Activated CD4-positive, alpha-beta T cell treated with anti-CD3 and anti-CD28 coated beads, Interleukin-2, Interleukin-6, amounts not matched to agents 100 ng/mL and 50 ng/mL, durations not matched to agents 16 hours and 8 hours (primary cell): Measurements from ENCODE around the gene RCAN1.

ENCODE experiments used
- DNase-seq: peaks from one replicate; pipeline ENCODE4 v3.0.0-alpha.2; 2020

The RCAN1 gene

DNA sequence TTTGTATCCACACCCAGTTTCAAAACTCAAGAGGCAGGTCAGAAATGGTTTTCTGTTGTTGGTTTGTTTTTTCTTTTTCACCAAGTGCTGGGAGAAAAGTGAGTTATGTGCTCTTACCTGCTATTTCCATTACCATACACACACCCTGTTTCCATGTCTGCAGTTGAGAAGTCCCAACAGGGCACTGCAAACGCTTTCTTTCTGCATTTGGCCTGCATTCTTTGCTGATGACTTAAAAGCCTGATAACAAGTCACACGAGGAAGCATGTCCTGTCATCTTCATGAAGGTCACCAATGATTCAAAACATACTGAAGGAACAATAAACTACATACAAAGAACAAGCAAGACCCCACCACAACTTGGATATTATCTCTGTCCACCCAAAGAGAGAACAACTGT, 78.1 kb downstream of the RCAN1 start:
- DNase-seq, result no peak

DNA sequence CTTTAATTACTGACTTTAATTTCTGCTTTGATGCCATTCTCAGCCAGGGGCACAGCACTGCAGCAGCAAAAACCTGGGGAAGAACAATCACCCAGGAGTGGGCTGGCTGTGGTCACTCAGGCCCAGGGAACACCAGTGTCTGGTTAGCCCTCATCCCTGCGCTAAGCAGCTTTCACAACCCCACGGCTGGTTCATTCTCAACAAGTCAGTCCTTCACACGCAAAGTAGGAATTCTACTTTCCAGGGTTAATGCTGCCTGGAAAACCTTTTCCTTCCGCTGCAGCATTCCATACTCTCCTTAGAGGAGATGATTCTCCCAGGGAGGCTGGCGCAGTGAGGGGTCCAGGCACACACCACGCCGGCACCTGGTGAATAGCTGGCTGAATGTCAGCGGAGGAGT, 78.6 kb downstream of the RCAN1 start:
- DNase-seq, result no peak

DNA sequence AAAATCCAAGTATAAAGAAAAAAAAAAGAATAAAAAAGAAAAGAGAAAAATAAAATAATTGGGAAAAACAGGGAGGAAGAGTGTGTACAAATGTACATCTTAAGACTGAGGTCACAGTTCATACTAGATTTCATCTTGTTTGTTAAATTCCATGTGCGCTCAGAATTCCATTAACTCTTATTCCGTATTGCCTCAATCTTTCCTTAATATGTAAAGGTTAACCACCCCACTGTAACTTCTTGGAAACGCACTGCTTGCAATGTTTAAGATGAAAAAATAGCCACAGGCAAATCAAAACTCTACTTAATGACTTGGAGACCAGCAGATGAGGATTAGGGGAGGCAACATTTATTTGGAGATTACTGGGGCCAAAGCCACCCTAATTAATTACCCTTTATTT, 79.0 kb downstream of the RCAN1 start:
- DNase-seq, result no peak

DNA sequence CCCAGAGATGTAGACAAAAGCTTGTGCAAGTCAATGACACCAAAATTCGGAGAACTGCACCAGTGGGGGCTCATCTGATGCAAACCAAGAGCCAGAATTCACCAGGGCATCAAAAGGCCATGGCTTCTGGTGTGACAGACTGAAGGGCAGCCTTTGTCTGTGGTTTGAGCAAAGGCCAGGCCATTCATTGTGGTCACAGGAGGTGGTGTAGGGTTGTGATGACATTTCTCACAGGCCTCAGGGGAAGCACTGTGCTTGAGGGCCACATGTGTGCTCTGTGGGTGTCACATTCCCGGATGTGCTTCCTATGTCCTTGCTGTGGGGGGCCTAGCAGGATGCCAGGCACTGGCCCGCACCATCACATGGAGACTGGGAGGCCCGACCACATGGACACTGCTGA, 80.4 kb downstream of the RCAN1 start:
- DNase-seq, result peak; percentile 10

DNA sequence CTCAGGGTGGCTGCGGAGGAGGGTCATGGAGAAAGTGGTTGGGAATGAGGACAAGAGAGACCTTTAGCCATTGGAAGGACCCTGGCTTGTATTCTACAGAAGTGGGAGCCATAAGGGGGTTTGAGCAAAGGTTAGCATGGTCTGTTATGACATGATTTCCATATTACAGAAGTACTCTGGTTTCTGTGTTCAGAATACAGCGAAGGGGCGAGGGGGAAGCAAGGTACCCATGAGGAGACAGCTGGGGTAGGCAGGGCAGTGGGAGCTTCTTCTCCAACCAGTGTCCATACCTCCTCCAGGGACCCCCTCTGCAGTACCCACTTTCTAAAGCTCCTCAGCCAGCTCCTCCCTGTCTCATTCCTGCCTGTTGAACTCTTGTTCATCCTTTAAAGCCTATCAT, 81.0 kb downstream of the RCAN1 start:
- DNase-seq, result no peak

DNA sequence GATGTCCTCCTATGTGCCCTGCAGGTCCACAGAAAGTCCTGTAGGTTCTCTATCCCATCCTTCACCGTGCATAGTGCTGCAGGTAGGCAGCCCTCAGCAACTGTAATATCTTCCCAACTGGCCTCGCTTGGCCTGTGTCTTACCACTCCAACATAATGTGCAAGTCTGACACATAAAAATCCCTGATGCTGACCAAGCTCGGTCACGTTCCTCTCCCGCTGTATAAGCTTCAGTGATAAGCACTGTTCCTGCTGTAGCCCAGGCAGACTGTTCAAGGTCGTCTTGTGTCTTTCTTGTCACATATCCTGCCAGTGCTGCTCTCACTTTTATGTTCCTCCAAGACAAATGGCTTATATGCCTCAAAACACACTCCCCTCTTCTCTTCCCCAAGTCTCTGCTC, 83.5 kb downstream of the RCAN1 start:
- DNase-seq, result no peak

DNA sequence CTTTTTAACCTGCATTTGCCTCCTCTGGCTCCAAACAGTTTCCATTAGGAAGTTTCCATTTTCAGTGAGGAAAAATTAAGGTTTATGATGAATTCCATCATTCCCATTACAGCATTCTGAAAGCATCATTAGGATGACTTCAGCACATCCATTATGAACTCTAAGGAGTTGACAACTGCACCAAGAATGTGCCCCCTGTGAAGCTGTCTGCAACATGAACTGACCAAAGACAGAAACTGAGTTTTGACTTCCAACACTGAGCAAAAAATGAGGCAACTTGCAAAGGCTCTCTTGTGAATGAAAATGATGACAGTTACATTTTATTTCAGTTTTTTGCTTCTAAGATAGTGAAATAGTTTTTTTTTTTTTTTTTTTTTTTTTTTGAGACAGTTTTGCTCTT, 84.7 kb downstream of the RCAN1 start:
- DNase-seq, result no peak

DNA sequence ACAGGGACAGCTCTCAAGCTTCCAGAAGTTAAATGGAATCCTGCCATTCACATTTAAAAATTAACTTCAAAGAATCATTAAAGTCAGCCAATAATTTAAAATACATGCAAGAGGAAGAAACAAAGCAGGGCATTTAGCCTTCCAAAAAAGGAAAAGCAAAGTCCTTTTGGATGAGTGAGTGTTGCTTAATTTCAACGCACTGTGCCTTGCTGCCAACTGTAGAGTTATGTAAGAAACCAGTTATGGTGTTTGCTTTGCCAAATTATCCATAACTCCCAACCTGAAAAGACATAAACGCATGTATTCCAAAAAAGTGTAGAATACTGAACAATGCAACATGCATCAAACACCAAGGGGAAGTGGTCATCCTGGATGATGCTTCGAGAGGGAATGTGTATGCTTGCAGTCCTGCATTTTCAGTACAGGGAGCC, 86.8 kb downstream of the RCAN1 start:
- DNase-seq, result no peak

DNA sequence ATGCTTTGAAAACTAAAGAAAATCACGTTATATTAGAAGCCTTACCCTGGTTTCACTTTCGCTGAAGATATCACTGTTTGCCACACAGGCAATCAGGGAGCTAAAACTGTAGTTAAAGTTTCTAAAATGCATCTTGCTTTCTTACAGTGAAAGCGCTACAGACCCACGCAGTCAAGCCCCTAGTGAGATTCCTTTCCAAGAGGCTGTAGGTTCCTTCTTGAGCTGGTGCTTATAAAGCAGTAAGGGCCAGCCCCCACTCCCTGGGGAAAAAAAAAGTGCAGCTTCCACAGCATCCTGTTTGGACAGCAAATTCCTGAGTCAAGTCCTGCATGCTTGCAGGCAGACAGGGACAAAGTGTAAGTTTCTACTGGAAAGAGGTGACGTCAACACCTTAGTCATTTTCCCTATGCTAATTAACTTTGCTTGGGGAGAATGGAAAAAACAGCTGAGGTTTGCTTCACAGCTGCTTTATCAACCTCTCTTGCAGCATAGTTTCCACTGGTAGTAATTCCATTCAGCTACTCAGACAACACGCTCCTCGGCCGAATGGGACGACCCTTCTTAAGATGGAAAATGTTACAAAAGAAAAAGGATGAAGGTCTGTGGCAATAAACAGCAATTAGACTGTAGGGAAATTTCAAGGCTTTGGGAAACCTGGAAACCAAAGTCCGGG, 88.2 kb downstream of the RCAN1 start:
- DNase-seq, result peak; percentile 48

DNA sequence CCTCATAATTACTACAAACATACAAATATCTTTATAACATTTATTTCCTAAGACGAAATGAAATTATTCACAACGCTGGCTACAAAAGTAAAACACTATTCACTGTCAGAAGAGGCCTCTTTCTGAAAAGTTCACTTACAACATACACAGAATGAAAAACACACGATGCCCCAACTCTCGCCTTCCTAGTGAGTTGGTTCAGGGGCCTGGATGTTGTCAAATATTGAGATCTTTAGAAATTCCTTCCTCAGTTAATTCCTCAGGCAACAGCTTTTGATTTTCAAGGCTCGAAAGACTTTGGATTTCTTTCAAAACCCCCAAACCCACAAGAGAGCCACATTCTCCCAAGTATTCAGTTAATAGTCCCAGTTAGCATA, 88.7 kb downstream of the RCAN1 start:
- no peak for DNase-seq

DNA sequence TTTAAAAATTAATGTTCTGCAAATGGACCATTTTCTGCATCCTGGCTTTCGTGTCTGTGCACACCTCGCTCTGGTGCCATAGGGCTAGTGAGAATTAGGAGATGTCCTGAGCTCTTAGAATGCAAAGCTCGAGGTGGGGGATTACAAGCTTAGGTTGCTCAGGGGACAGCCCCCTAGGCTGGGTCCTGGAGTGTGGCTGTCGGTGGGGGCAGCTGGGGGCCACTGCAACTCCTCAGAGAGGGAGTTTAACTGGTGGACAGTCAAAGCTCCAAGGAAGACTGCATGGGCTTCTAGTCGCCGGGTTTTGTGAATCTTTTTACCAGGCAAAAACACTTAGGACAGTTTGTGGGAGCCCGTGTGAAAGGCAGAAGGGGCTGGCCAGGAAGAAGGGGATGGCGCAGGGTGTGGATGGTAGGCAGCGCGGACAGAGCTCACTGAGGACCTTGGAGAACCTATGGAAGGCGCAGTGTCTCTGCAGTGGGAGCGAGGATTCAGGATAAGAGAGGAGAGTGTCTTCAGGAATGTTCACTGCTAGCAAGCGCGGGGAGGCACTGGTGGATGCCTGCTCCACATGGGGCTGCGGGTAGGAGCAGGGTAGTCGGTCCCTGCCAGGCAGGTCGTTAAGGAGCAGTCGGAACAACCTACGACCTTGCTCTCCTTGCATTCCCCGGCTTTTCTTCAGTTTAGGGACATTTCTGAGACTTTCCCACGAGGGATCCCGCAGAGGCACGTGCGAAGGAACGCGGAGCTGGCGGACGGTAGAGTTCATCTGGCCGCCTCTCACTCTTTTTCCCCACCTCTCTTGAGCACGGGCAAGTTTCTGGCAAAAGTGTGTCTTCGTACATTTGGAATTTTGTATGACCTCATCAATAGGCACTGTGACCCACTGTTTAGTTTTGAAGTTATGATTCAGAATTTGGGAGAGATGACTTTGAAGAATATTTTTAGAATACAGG, 90.0 kb downstream of the RCAN1 start:
- DNase-seq, result no peak

DNA sequence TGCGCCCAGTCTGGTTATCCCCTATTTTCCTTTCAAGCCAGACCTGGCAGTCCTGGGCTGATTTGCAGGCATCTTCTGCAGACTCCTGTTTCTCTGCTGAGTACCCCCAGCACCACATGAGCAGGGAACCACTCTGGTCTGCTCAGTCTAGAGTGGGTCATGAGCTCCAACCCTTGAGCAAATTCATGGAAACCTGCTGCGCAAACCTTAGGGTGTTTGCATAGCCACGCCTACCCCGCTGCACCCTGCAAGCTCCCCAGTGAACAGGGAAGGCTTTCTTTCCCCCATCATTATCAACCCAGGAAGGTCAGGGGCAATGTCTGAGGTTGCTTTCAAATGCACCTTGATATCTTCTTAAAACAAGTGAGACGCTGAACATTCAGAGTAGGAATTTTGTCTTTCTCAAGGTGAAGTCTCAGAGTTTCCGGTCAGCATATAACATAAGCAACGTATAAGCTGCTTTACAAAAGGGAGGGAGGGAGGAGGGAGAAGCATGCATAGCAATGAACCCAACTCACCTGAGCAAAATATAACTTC, 91.8 kb downstream of the RCAN1 start:
- no peak for DNase-seq

DNA sequence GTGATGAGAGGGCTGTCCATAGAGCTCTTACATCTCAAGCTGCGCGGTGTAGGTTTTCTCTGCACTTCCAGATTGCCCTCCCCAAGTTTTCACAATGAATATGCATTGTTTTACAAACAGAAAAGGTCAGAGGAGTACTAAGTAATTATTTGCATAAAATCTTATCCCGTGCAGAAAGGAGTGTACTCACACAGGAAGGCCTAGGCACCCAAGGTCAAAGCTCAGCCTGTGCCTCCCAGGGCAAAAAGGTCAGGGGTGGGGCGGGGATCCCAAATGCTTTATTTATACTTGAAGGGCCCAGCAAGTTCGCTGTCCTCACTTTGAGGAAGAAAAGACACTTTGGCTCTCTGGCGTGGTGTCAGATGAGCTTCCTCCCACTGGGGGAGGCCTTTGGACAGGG, 92.6 kb downstream of the RCAN1 start:
- no peak for DNase-seq

DNA sequence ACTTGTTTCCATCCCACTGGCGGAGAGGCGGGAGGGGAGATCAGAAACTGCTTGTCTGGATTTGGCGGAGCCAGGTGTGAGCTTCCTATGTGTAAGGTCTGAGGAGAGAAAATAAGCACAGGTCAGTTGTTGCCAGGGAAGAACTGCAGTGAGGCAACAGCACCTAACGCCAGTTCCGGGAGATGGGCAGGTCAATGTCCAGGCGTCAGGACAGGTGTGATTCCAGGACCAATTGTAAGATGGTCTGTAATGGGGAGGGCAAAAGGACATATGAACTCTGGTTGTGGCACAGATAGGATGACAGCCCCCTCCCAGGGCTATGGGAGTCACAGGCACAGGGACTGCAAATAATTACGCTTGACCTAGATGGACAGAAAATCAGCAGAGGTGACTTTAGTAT, 93.4 kb downstream of the RCAN1 start:
- no peak for DNase-seq

DNA sequence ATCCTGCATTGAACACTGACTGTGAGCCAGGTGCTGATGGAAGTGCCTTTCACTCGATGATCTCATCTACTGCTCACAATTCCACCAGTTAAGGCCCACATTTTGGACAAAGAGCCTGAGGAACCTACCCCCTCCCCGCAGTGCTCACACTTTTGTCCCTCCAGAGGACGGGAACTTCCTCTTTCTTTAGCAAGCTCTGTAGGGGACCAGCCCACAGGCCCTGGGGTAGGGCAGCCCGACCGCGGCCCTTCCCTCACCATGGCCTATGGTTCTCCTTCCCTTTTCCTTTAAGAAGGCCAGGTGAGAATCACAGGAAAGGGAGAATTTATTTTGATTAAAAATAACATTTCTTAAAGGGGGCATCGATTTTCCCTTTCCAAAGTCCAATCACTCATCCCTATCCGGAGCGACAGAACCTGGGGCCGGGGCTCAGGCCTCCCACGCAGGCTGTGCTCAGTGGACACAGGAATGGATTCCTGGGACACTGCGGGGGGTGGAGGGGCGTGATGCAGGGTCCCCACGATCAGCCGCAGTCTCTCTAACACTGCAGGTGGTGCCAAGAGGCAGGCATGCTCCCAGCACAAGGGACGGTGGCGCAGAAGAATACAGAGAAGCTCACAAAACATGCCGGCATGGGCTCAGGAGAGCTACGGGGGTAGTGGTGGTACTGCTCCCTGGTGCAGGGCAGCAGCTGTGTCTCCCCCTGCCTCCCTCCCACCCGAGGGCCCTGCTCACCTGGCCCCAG, 94.0 kb downstream of the RCAN1 start:
- no peak for DNase-seq

DNA sequence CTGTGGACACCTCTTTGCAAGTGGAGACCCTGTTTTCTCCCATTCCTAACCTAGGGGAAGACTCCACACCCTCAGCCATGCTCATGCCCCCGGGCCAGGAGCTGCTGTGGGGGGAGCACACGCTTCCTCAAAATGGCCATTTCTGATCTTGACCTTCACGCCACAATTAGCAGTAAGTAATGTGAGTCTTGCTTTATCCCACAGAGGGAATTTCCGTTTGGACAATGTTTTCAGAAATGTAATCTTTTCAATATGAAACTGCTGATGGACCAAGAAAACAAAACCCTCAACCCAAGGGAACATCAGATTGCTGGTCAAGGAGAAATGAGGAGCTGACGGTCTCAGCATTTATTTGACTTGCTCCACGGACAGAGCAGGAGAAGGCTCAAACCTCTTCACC, 94.6 kb downstream of the RCAN1 start:
- no peak for DNase-seq

DNA sequence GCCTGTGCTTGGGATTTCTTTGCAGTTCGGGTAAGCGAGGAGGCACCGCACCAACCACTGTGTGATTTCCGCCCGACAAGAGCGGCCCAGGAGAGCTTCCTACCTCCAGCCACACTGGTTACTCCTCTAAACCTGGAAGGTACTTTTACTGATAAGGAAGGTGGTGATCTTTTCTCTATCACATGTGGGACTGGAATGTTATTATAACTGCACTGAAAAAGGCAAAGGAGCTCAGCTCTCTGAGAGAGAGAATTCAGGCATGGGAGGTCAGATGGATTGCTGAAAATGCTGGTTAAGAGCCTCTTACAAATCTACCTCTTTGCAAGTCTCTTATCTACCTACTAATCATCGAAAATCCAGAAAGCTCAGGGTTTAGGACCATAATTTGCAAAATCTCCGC, 95.2 kb downstream of the RCAN1 start:
- DNase-seq, result no peak

DNA sequence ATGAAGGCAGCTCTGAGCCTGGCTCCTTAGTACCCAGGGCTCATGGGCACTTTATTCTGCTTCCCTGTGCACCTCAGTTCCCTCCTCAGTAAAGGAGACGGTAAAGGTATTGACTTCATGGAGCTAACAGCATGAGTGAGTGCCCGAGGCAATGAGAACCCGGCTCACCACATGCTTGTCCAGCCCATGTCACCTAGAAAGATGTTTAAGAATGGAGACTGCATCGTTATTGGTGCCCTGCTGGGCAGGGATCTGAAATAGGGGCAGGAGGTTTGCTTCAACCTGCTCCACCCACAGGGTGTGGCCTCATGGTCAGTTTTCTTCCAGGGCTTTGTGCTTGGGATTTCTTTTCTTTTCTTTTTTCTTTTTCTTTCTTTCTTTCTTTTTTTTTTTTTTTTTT, 95.9 kb downstream of the RCAN1 start:
- DNase-seq, result no peak

DNA sequence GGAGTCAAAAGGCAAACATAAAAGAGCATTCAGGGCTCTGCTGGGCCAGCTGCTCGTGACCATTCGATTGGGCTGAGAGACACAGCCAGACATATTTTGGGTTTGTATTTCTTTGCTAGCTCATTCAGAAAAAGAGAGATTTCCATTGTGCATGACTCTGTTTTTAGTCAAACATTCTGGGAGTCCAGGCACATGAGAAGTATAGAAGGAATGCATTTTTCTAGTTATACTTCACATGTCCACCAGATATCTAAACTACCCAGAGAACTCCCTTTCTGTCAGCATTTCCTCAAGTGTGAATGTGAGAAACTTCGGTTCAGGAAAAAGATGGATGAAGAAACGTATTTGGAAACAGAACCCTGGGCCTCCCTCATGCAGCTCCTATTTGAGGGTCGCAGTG, 96.6 kb downstream of the RCAN1 start:
- no peak for DNase-seq

DNA sequence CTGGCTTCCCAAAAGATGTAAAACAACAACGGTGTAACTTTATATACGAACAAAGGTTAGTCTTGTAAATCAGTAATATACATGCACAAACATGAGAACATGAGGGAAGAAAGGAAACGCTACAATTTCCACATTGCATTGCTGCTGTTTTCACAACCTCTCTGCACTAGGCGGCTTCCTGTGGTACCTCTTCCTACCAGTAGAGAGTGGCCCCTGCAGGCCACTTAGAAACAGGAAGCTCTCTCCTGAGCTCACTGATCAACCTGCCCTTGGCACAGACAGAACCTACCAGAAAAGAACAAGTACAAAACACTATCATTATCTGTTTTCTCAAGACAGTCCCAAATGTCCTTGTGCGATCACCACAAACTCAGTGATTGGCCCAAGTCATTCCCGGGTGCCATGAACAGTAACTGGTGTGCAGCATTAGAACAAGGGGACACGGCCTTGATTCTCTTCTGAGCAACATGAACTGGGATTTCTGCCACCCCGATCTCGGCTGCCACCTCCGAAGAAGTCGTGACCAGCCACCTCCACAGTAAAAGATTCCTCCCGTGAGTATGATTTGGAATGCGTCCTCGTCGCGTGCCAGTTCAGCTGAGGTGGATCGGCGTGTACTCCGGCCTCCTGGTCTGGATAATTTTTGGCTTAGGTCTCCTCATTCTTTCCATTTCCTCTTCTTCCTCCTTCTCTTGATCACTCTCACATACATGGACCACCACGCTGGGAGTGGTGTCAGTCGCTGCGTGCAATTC, 97.2 kb downstream of the RCAN1 start:
- peak; percentile 50 for DNase-seq

DNA sequence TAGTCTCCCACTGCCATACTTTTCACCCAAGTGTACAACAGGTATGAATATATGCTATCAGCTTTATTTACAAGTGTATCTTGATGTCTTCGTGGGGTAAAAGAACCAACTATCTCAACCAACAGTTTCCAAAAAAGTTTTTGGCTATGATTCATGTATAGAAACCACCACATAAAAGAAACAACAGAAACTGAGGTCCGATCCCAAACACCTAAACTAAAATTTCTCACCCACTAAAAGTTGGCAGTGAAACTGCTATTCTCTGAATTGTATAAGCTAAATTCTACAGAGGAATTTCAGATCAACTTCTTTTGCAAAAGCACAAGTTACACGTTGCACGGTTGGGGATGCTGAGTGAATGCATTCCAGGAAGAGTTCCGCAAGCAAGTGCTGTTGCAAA, 97.9 kb downstream of the RCAN1 start:
- DNase-seq, result no peak

DNA sequence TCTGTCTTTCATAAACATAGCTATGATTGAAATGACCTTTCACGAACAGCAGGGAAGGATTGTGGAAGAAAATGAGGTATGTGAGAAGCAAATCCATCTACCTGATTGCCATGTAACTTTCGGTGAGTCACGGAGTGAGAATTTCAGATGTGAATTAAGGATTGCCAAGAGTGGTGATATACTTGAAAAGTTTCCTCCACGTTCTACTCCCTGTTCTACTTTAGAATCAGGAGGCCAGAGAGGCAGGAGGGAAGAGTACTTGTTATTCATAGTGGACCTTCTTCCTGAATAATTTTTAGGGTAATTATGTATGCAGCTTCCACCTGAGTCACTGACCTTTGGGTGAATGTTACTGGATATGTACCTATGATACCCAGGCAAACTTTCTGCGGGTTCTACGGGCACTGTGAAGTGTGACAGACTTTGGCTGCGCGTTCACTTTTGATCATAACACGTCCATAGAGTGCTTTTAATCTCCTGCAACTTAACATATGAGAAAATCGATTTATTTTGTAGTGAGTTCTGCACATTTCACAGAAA, 100.3 kb downstream of the RCAN1 start:
- DNase-seq, result no peak
